Central memory CD4-positive, alpha-beta T cell (primary cell): ENCODE data around the gene RER1.

Experiments
- DNase-seq: peaks from one replicate; pipeline ENCODE4 v3.0.0; 2022

The RER1 gene

DNA sequence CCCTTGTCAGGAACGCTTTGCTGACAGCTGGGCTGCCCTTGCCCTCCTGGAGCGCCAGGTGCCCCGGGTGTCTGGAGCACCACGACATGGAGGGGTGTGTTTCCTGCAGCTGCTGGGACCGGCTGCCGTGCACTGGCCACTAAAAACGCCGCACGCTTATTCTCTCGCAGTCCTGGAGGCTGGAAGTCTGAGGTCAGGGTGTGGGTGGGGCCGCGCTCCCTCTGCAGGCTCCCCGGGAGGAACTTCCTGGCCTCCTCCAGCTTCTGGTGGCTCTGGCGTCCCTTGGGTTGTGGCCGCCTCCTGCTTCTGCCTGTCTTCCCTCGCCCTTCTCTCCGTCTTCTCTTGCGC is 56.4 kb downstream of the RER1 start:
- no peak for DNase-seq

DNA sequence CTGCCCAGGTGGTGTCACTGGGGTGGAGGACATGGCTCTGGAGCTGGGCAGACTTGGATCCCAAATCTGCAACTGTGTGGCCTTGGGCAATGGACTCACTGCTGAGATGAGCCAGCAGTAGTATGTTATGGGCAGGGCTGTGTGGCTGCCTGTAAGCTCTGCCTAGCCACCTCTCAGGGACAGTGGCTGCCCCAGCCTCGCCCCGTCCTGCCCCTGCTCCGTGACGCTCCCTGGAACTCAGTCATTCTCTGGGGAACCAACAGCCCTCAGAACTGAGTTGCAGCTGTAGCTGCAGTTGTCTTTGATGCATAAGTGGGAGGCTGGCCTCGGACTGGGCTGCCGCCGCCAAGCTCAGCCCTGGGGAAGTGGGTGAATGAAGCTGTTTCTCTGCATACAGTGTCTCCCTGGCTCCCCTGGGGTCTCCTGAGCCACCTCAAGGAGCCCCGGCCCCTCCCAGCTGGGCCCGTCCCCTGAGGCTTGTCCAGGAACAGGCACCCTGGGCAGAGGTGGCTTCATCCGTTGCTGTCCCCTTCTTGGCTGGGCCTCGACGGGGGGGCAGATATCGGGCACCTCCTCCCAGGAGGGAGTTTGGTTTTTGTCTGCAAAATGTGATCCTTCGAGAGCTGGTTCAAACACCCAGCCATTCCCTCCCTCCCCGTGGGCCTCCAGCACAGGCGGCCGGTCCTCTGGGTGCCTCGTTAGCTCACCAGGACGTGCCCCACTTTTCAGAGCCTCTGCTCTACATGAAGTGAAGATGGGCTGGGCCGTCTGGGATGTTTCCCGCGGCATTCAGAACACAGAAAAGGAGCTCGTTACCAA is 58.2 kb downstream of the RER1 start:
- DNase-seq = no peak

DNA sequence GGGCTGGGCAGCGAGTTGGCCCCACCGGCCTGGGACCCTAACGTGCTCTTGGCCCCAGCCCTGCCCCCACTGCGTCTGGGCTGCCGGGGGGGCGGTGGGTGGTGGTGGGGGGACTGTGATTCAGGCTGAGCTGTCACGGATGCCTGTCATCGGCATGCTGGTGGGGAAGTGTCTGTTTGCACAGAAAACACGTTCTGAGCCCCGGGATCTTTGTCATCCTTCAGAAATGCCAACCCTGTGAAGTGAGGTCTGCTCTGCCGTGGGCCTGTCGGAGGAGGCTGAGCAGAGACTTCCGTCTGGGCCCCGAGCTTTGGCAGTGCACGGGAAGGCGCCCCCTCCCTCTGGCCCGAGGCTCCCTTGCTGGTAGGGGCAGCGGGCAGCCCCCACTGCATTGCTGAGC is 60.1 kb downstream of the RER1 start:
- DNase-seq = no peak

DNA sequence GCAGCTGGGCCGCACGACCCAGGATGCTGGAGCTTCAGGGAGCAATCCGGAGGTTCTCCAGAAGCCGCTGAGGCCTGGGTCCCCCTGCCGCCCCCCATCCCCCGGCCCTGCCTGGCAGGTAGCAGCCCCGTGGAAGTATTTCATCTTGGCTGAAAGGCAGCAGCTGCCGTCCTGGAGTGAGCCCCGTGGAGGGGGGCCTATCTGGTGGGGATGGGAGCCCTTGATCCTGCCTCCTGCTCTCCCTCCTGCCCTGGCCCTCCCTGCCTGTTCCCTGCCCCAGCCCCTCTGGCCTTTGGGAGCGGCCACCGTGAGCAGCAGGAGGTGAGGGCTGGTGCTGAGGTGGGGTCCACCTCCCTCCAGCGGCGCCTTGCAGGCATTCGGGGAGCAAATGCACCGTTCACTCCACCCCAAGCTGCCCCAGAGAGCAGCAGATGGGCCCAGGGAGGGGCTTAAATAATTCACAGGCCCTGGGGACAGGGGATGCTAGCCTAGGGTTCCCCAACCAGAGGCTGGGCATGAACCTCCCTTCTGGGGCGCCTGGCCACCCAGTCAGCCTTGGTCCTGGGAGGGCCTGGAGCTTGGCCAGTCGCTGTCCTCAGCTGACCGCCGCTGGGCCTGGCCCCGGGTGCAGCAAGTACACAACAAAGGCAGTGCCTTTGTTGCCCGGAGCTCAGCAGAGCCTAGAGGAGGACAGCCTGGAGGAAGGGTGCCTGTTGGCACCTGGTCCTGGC is 60.7 kb downstream of the RER1 start:
- no peak for DNase-seq

DNA sequence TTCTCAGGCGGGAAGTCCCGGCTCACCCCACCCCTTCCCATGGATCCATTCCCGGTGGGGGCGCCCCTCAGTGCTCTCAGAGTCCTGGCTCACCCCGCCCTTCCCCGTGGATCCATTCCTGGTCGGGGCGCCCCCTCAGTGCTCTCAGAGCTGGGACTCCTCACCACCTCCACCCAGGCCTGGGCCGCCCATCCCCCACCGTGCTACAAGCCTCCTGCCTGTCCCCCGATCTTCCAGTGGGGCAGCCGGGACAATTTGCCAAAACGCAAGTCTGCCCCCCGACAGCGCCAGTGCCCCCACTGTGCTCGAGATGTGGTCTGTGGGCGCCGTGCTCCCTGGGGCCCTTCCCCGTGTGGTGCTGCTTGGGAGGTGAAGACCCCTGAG is 61.3 kb downstream of the RER1 start:
- DNase-seq = no peak

DNA sequence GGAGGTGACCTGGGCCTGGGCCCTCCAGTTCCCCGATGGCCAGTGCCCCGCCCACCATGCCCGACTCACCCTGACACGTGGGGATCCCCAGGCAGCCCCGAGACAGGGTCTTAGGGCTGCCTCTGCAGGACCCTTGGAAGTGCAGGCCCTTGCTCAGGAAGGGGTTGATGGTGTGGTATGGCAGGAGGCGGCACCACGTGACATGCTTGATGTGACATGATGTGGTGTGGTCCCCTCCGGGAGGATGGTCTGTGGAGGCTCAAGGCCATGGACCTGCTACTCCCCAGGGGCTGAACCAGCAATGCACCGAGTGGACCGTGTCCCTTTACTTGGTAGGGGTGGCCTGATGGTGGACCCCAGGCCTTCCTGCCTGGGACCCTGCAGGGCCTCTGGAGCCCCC is 62.6 kb downstream of the RER1 start:
- no peak for DNase-seq
